Suprapubic skin (tissue), 4 donors: Measurements from ENCODE around the gene SPON2. TPM values are rescaled to one million over a fixed set of nuclear protein-coding genes. Genes with fewer than 3 reads are reported as not detected.

Source experiments
- DNase-seq, 2 donors: peaks; one replicate each; pipeline ENCODE4 v3.0.0-alpha.2; 2019; ENCODE audit warnings: low spot score in 2 of 2
- H3K27ac ChIP-seq: fragments of 200-600 bp; sonication (generic); one replicate; pipeline ENCODE4 v1.5.1; 2019
- H3K27me3 ChIP-seq: fragments of 200-600 bp; sonication (generic); one replicate; pipeline ENCODE4 v1.5.1; 2019
- H3K36me3 ChIP-seq: fragments of 200-600 bp; sonication (generic); one replicate; pipeline ENCODE4 v1.5.1; 2019
- H3K4me1 ChIP-seq: fragments of 200-600 bp; sonication (generic); one replicate; pipeline ENCODE4 v1.5.1; 2019
- H3K4me3 ChIP-seq: fragments of 200-600 bp; sonication (generic); one replicate; pipeline ENCODE4 v1.5.1; 2019; ENCODE audit warnings: mild to moderate bottlenecking
- H3K9me3 ChIP-seq: fragments of 200-600 bp; sonication (generic); one replicate; pipeline ENCODE4 v1.5.1; 2019
- CTCF ChIP-seq, 2 donors: fragments of 200-600 bp in 1 of 2; fragments of 450-650 bp in 1 of 2; sonication (generic) in 1 of 2; IDR thresholded peaks; one replicate each; pipeline ENCODE4 v1.5.1; 2016 to 2019; ENCODE audit warnings: antibody characterized with exemption in 2 of 2, mild to moderate bottlenecking in 1 of 2, moderate library complexity in 1 of 2
- EP300 ChIP-seq: sonication (generic); formaldehyde crosslinking; IDR thresholded peaks from one replicate; pipeline ENCODE4 v1.6.1; 2017; ENCODE audit warnings: antibody characterized with exemption
- POLR2A ChIP-seq, 2 donors: fragments of 450-650 bp; IDR thresholded peaks; one replicate each; pipeline ENCODE4 v1.6.1; 2017; ENCODE audit warnings: antibody characterized with exemption in 2 of 2, mild to moderate bottlenecking in 2 of 2, moderate library complexity in 2 of 2
- POLR2AphosphoS5 ChIP-seq, 3 donors: sonication (generic); formaldehyde crosslinking; IDR thresholded peaks; one replicate each; pipeline ENCODE4 v1.6.1; 2017; ENCODE audit warnings: antibody characterized with exemption in 3 of 3
- WGBS: methylation state at CpG from one replicate; pipeline ENCODE4 v1.1.5; 2018; 5-methylcytosine and 5-hydroxymethylcytosine counted together
- total RNA-seq, 4 donors: library from RNA; depleted of rRNA; stranded (reverse); fragments of >200 nt; gene quantifications; one replicate each; pipeline ENCODE4 v1.1.0, GENCODE V29; 2016

Gene SPON2
- total RNA-seq, 4 donors from 2014 or later = 22.5 to 52.3 (median 31.8) TPM

- TF ChIP-seq POLR2AphosphoS5 (IDR thresholded peaks at IDR 0.05) (no peak), POLR2A (IDR thresholded peaks at IDR 0.05) (no peak), CTCF (IDR thresholded peaks at IDR 0.05) (no peak), EP300 (no peak)
These were observed 20.1 kb downstream of the SPON2 start for GRCh38 chr4:1152290-1152689.

GRCh38 chr4:1151541-1151940 is 20.8 kb downstream of the SPON2 start:
- Histone ChIP-seq H3K36me3 (no peaks in the 10 kb centered on the region), H3K9me3 (no peaks in the 10 kb centered on the region), H3K4me1 (peaks cover 10% of the 10 kb centered on the region), H3K27ac (no peak overlapping the region), H3K4me3 (no peak overlapping the region), H3K27me3 (peaks cover 2% of the 10 kb centered on the region)
- peak in 1 of 2 donors; percentile 45 for DNase-seq
- no peak for TF ChIP-seq POLR2A (IDR thresholded peaks at IDR 0.05)
- no peak for TF ChIP-seq POLR2AphosphoS5 (IDR thresholded peaks at IDR 0.05)
- TF ChIP-seq CTCF (IDR thresholded peaks at IDR 0.05) = no peak
- TF ChIP-seq EP300 = no peak
- 94% methylated on average over 2 of the region's 6 CpGs for WGBS

More at GRCh38 chr4:1152290-1152689, 20.1 kb downstream of the SPON2 start:
- DNase-seq = no peak
- Histone ChIP-seq H3K4me3 (no peak overlapping the region), H3K4me1 (peaks cover 10% of the 10 kb centered on the region), H3K27ac (no peak overlapping the region), H3K9me3 (no peaks in the 10 kb centered on the region), H3K36me3 (no peaks in the 10 kb centered on the region), H3K27me3 (peaks cover 2% of the 10 kb centered on the region)
- WGBS = 83% methylated on average over 5 of the region's 6 CpGs

GRCh38 chr4:1150875-1151274 is 21.5 kb downstream of the SPON2 start:
- DNase-seq = no peak
- no peak overlapping the region for H3K27ac ChIP-seq
- H3K27me3 ChIP-seq = peaks cover 2% of the 10 kb centered on the region

GRCh38 chr4:1139860-1140259 is 32.5 kb downstream of the SPON2 start:
- H3K9me3 ChIP-seq = no peaks in the 10 kb centered on the region
- WGBS = 59% methylated on average over 1 of the region's 1 CpG
- no peak overlapping the region for H3K27ac ChIP-seq
- no peaks in the 10 kb centered on the region for H3K27me3 ChIP-seq
- DNase-seq = no peak
- peaks cover 4% of the 10 kb centered on the region for H3K4me1 ChIP-seq
- TF ChIP-seq EP300 = no peak
- no peak for TF ChIP-seq CTCF (IDR thresholded peaks at IDR 0.05)
- no peak for TF ChIP-seq POLR2AphosphoS5 (IDR thresholded peaks at IDR 0.05)
- TF ChIP-seq POLR2A (IDR thresholded peaks at IDR 0.05) = no peak
- H3K4me3 ChIP-seq = no peak overlapping the region
- no peaks in the 10 kb centered on the region for H3K36me3 ChIP-seq

More at GRCh38 chr4:1150875-1151274, 21.5 kb downstream of the SPON2 start:
- Histone ChIP-seq H3K4me3 (no peak overlapping the region), H3K36me3 (no peaks in the 10 kb centered on the region), H3K4me1 (peaks cover 10% of the 10 kb centered on the region), H3K9me3 (no peaks in the 10 kb centered on the region)
- TF ChIP-seq EP300 (no peak), POLR2A (IDR thresholded peaks at IDR 0.05) (no peak)
- 100% methylated on average over 1 of the region's 3 CpGs for WGBS

- no peak for DNase-seq
- WGBS = 85% methylated on average over 2 of the region's 2 CpGs
These were observed 34.5 kb downstream of the SPON2 start for GRCh38 chr4:1137850-1138249.

More at GRCh38 chr4:1137850-1138249, 34.5 kb downstream of the SPON2 start:
- no peaks in the 10 kb centered on the region for H3K9me3 ChIP-seq
- TF ChIP-seq POLR2A (IDR thresholded peaks at IDR 0.05) (no peak), CTCF (IDR thresholded peaks at IDR 0.05) (no peak), EP300 (no peak), POLR2AphosphoS5 (IDR thresholded peaks at IDR 0.05) (no peak)
- H3K27me3 ChIP-seq = no peaks in the 10 kb centered on the region
- H3K4me3 ChIP-seq = peak overlapping the region; percentile 14
- peaks cover 4% of the 10 kb centered on the region for H3K4me1 ChIP-seq
- no peaks in the 10 kb centered on the region for H3K36me3 ChIP-seq
- no peak overlapping the region for H3K27ac ChIP-seq
